Effector CD8-positive, alpha-beta T cell (primary cell): ENCODE results near the gene DIS3L2.

Experiments used
- DNase-seq: peaks from one replicate; lab custom pipeline; 2025; lab: John Stamatoyannopoulos, UW
- total RNA-seq, 4 experiments: gene quantifications; one replicate each; lab custom pipeline; 2026; lab: John Stamatoyannopoulos, UW

Gene DIS3L2
- 53.2 to 57.7 (median 54.3) reads per million in 4 experiments for total RNA-seq

DNA sequence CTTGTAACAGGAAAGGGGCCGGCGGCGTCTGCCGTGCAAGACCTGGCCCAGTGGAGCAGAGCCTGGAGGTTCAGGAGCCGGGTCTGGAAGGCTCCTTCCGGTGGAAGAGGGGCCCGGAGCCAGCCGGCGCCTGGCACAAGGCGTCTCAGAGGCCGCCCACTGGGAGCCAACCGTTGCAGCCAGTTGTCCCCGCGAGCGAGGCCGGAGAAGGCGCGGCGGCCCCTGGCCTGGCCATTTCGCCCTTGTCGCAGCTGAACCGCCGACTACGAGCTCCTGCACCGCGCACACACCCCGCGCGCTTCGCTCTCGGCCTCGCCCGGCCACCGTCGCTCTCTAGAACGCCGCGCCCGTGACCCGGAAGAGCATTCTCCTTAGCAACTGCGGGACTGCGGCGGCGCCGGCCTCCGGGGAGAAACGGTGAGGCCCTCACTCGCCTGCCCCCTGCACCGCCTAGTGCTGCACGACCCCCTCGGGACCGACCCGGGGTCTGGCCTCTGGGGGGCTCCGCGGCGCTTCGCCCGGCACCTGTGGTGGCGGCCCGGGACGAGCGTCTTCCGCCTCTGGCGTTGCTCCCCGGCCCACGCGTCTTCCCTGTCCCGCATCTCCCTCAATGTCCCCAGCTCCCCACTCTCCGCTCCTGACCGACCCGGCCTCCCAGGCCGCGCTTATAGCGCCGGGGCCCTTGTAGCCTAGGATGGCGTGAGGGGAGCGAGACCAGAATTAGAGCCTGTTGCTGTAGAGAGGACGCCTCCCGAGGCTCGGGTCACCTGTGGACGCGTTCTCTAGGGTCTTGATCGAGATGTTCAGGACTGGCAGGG is at the start of gene DIS3L2:
DIS3L2 (plus strand) TSS at position 365 of the 818 bp plus-strand sequence. CDS start 53,215 bp downstream, outside the sequence.
- DNase-seq: peak; percentile 52

- DNase-seq: no peak
Measured at GRCh38 chr2:231914077-231914690, 47.3 kb upstream of the DIS3L2 start.

GRCh38 chr2:231917280-231918066 is 44.0 kb upstream of the DIS3L2 start:
- DNase-seq: no peak

DNA sequence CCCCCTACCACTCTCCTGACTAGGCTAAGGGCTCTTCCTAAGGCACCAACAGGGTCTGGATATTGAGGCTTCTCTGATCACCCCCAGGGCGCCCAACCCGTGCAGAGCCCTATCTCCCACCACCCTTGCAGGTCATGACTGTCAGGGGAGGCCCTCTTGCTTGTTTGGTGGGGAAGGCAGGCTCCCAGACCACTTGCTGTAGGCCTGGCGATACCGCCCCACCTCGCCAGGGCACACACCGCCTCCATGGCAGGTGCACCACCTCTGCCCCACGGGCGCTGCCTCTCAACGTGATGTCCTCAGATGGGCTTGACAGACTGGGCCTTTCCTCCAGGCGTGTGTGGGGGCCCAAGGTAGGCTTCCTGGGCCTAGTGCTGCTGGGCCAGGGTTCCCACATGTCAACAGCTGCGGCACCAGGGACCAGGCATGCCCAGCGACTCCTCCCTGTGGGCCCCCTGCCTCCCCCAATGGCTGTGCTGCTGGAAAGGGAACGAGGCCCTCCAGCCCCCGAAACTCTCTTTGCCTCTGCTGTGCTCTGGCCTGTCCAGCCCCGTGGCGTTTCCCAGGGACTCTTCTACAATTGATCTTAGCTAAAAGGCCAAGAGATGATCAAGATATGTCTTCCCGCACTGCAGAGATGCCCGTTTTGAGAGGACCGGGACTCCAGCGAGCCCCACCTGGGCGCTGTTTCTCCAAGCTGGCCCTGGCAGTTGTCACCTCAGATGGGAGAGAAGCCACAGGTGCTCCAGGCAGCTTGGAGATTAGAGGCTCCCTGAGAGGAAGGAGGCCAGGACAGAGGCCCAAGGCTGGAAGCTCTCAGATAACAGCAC is 42.8 kb upstream of the DIS3L2 start:
- no peak for DNase-seq

DNA sequence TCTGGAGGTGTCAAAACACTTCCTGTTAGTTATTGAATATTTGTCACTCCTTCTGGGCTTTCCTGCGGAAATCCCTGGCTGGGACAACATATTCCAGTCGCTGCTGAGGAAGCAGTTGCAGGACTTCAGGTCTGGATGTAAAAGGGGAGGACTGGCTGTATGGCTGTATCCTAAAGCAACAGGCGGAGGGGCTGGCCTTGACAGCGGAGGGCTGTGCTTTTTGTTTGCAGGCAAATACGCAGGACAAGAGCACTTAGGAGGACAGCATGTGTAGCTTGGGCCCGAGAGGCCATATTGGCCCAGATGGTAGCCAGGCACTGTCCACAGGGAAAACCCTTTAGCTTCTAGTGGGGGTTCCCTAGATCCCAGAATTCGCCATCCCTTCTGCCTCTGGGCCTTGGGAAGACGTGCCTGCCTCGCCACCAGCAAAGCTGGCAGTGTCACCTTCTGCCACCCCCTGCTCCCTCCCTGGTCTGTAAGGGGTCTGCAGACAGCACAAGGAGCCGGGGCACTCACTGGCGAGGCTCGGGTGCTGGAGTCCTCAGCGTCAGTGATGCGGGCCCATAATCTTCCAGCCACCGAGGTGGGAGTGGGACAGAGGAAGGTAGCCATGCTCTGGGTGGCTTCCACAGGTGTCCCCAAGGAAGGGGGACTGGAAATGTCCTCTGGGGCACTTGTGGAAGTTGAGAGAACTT is 42.0 kb upstream of the DIS3L2 start:
- no peak for DNase-seq

GRCh38 chr2:231920366-231920765 is 41.1 kb upstream of the DIS3L2 start:
- no peak for DNase-seq

DNA sequence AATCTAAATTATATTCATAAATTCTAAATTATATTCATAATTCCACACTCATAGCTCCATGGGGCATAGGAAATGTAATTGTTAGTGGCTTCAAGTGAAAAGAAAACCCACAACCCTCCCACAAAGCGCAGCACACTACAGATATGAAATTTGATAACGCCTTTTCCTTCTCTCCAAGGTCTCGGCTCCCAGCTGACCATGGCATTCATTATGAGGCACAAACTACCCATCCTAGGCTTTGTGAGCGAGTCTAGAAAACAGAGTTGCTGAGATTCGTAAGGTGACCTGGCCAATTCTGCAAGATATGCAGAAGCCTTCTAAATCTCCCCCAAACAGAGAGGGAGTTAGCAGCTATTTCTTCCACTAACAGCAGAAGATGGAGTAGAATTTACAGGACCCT is 40.7 kb upstream of the DIS3L2 start:
- DNase-seq: no peak

DNA sequence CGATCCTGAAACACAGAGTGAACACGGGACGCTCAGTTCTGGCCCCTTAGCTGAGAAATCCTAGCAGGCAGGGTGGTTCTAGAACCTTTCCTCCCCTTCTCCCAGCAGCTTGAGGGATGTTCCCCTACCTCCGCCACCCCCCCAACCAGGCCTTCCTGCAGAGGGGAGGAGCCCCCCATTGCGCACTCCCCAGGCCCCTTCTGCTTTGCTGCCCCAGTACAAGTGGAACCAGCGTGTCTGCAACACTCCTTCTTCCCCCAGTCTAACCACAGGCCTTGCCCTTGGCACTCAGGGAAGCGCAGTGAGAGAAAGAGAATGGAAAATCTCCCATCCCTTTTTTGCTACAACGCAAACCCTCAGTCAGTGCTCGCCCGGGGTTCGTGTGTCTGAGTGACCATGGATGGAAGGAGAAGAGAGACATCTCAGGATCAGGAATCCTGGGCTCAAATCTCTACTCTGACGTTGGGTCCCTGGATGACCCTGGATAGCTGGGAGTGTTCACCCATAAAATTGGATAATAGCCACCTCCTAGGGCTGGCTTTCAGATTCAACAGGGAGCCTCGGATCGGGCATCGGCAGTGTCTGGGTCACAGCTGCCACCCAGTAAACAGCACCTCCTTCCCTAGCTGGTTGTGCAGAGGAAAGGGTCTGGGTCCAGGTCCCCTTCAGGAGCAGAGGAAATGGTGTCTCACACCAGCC is 39.1 kb upstream of the DIS3L2 start:
- DNase-seq: no peak

GRCh38 chr2:231923010-231923344 is 38.5 kb upstream of the DIS3L2 start:
- no peak for DNase-seq

DNA sequence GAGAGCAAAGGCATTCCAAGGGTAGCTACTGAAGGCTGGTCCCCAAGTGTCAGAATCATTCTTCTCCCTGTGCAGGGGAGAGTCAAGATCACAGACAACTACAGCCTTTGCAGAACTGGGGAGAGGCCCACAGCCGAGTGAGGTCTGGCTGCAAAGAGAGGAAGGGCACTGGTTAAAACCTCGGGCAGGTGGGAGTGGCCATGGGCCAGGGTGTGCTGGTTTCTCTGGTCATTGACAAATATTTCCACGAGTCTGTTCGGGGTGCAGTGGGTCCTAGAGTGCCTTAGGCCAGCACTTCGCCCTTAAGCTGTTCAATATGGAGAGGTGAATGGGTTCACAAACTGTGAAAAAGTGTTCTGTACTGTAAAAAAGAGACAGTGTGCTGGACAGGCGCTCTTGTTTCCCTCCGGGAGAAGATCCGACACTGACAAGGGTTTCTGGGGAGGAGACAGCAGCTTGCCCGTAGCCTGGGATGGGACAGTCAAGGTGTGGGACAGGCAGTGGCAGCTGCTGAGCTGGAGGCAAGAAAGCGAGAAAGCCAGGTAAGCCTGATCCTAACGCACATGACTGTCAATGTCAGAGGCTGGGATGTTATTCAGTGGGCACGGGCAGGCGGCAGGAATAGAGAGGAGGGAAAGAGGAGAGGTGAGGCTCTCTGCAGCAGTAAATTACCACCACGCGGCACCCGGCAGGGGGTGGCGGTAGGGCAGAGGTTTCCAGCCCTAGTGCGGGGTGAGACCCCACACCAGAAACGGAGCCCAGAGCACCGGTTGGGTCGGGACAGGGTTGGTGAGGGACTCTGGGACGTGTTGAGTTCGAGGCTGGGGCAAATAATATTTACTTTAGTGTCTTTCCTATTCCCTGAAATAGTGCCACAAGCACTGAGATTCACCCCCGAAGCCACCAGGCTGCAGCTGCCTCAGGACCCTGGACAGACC is 37.3 kb upstream of the DIS3L2 start:
- no peak for DNase-seq

DNA sequence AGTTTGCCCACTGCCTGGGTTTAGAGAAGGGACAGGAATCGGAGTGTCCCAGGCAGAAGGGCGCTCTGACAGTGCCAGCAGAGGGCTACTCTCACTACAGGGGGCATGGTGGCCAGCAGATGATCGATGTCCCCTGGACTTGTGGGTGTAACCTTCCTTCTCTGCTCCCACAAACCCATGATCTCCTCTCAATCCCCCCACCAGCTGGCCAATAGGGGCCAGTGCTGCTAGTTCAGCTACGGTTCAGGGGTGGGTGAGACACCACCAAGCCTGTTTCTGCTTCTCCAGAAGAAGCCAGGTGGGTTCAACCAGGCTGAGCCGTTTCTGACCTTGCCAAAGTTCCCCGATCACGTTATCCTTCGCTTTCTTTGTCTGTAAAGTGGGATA is 36.6 kb upstream of the DIS3L2 start:
- DNase-seq: no peak

GRCh38 chr2:231925303-231926179 is 36.0 kb upstream of the DIS3L2 start:
- peak; percentile 54 for DNase-seq

DNA sequence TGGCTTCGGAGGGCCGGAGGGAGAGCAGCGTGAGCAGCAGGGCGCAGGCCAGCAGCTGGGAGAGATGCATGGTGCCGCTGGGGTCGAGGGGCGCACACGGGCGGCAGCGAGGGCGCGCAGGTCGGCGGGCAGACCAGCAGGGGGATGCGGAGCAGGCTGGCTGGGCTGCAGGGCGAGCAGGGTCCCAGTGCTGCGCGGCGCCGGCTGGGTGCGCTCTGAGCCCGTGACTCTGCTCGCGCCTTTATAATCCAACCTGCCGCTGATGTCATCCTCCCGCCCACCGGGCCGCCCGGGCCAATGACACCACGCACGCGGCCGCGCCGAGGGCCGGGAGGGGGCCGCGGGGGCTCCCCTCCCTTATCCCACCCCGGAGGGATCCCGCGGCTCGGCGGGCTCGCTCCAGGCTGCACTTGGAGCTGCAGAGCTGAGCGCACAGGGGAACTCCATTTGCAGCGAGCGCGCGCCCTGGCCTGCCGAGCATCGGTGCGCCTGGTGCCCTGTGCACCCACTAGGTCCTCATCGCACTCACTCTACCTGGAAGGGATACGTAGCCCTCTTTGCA is 35.3 kb upstream of the DIS3L2 start, which contains the start of gene NPPC:
NPPC (minus strand) TSS at position 217 of the 562 bp plus-strand sequence; CDS start at position 70, 147 bp downstream.
- peak; percentile 50 for DNase-seq

DNA sequence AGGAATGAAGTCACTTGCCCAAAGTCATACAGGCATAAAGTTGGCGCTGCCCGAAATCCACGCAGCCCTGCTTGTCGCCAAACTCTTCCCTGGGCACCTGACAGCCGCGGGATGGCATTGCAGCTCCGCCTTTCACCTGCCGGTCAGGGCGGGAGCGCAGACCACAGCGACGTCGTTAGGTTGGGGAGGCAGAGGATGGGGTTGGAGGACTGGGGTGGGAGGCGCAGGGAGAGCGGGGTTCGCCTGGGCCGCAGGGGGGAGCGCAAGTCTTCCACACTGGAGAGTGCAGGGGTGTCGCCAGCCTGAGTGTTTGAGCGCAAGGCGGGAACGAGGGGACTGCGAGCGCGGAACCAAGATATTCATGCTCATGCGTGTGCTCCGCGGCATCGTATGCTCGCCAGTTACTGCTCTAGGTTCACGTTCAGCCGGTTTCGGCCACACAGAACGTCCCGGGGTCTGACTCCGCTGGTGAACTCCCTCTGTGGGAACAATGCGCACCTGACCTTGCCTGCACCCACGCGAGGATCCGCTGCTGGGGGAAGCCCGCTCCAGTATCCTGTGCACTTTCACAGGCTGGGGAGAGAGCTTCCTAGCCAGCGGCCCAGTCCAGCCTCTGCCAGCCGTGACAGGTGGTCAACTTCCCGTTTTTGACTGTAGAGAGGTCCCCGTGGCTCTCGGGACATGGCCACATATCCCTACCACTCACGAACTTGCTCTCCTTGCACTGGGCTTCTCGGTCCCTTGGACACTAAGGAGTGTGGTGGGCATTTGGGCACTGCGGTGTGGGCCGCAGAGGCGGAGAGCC is 34.5 kb upstream of the DIS3L2 start:
- DNase-seq: no peak

DNA sequence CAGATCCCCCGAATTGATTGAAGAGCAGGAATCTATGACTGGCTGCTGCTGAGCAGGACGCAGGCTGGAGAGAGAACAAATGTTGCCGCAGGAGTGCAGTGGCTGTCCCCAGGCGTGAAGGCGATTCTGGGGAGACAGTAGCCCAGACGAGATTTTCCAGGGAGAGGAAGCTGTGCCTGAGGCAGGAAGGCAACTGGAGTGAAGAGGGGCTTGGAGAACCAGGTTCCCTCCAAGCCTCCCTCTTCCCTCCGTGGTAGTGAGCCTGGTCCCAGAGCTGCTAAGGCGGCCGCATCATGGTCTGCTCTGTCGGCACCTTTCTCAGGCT is 34.0 kb upstream of the DIS3L2 start:
- no peak for DNase-seq

GRCh38 chr2:231928481-231928880 is 33.0 kb upstream of the DIS3L2 start:
- DNase-seq: no peak
